PFSK-1 (cell line): ENCODE data around the gene SPATA18.

Experiments used
- POLR2AphosphoS5 ChIP-seq: IDR thresholded peaks from 2 replicates; pipeline ENCODE4 v1.6.1; 2012; ENCODE audit warnings: low read depth, mild to moderate bottlenecking, control low read depth, low read length, moderate library complexity
- SIN3A ChIP-seq: IDR thresholded peaks from 2 replicates; pipeline ENCODE4 v1.6.1; 2012; ENCODE audit warnings: mild to moderate bottlenecking, low read length, moderate library complexity, borderline replicate concordance; ENCODE audit not compliant: insufficient read depth
- TAF1 ChIP-seq: IDR thresholded peaks from 2 replicates; pipeline ENCODE4 v1.6.1; 2012; ENCODE audit warnings: low read length, control low read depth, borderline replicate concordance; ENCODE audit not compliant: insufficient read depth
- TF ChIP-seq, protein P1 (sequence below), 2 experiments: IDR thresholded peaks; 2 replicates each; pipeline versions ENCODE4 v1.6.1 to v1.8.0; 2011 to 2012; ENCODE audit warnings: low read depth in 2 of 2, low read length in 2 of 2, control low read depth in 1 of 2, inconsistent platforms in 1 of 2, mild to moderate bottlenecking in 1 of 2, moderate library complexity in 1 of 2; ENCODE audit not compliant: insufficient read depth in 1 of 2

DNA sequence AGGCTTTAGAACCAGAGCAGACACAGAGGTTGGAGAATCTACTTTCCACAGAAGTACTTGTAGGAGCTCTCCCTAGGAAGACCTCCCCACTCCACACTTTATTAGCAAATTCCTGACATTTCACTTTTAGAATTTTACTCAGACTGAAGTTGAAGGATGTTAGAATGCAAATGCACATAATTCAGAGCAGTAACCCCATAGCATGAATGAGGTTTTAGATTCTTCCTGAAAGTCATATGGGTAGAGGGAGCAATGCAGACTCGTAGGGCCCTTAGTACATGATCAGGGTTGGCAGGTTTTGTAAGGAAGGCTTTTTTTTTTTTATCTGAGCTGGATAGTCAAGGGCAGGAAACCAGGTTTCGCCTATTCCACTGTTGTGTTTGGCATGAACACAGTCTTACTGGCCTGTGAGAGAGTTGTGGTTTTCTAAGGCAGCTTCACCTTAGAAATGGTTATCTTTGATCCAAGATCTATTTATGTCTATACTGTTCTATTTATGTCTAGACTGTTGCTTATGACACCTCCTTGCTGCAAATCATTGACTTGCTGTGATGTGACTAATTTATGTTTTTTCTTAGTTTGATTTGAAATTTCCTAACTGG lies 48.9 kb downstream of the SPATA18 start:
- TF ChIP-seq TAF1 (no peak), SIN3A (no peak), POLR2AphosphoS5 (no peak)
- TF ChIP-seq, protein P1, sequence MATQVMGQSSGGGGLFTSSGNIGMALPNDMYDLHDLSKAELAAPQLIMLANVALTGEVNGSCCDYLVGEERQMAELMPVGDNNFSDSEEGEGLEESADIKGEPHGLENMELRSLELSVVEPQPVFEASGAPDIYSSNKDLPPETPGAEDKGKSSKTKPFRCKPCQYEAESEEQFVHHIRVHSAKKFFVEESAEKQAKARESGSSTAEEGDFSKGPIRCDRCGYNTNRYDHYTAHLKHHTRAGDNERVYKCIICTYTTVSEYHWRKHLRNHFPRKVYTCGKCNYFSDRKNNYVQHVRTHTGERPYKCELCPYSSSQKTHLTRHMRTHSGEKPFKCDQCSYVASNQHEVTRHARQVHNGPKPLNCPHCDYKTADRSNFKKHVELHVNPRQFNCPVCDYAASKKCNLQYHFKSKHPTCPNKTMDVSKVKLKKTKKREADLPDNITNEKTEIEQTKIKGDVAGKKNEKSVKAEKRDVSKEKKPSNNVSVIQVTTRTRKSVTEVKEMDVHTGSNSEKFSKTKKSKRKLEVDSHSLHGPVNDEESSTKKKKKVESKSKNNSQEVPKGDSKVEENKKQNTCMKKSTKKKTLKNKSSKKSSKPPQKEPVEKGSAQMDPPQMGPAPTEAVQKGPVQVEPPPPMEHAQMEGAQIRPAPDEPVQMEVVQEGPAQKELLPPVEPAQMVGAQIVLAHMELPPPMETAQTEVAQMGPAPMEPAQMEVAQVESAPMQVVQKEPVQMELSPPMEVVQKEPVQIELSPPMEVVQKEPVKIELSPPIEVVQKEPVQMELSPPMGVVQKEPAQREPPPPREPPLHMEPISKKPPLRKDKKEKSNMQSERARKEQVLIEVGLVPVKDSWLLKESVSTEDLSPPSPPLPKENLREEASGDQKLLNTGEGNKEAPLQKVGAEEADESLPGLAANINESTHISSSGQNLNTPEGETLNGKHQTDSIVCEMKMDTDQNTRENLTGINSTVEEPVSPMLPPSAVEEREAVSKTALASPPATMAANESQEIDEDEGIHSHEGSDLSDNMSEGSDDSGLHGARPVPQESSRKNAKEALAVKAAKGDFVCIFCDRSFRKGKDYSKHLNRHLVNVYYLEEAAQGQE (IDR thresholded peaks at IDR 0.05; ENCODE audit: insufficient read depth in 1 of 2, low read depth in 2 of 2, low read length in 2 of 2) = no peak
